ENCODE data around the gene LYPD8. TPM values are rescaled to one million over a fixed set of nuclear protein-coding genes. Genes with fewer than 3 reads are reported as not detected.
A peak's percentile ranks its signal among the peaks of the same experiment; 100 is the strongest.
"Not testable (repeated sequence)": the region's sequence is repeated elsewhere in the genome, so short reads cannot be mapped to it uniquely, and the experiment has no call there.

The LYPD8 gene
- not detected for polyA plus RNA-seq

GRCh38 chr1:248755517-248755916 lies at the start of gene LYPD8:
Gene LYPD8, minus strand, starts transcription at chr1:248755759. Its CDS starts 4,678 bp downstream, at chr1:248751081.
- Mint-ChIP-seq H3K27ac (no peak within 1 kb of the TSS), H3K27me3 (ENCODE audit: low read depth in 3 of 3) (peaks cover 0 to 5% (median 1%) of the 10 kb centered on the region in 3 donors), H3K4me3 (no peak within 1 kb of the TSS), H3K4me1 (peaks cover 3 to 10% of the 10 kb centered on the region in 2 donors), H3K9me3 (peaks cover 0 to under 1% (median 0%) of the 10 kb centered on the region in 6 donors), H3K36me3 (no peaks in the 10 kb centered on the region)
- DNase-seq = no peak

GRCh38 chr1:248804771-248805681 lies 49.5 kb upstream of the LYPD8 start:
- H3K4me3 Mint-ChIP-seq = peak overlapping the region in 1 of 5 donors; percentile 28

DNA sequence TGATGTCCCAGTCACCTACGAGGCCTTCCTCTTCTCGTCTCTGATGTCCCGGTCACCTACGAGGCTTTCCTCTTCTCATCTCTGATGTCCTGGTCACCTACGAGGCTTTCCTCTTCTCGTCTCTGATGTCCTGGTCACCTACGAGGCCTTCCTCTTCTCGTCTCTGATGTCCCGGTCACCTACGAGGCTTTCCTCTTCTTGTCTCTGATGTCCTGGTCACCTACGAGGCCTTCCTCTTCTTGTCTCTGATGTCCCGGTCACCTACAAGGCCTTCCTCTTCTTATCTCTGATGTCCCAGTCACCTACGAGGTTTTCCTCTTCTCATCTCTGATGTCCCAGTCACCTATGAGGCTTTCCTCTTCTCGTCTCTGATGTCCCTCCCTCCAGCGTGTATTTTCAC lies 47.9 kb upstream of the LYPD8 start:
- H3K36me3 Mint-ChIP-seq; H3K27ac Mint-ChIP-seq; H3K9me3 Mint-ChIP-seq; DNase-seq; H3K4me3 Mint-ChIP-seq; H3K27me3 Mint-ChIP-seq (ENCODE audit: low read depth in 3 of 3): not testable (repeated sequence)
- H3K4me1 Mint-ChIP-seq = peaks cover 10 to 14% of the 10 kb centered on the region in 2 donors

More at GRCh38 chr1:248804771-248805681, 49.5 kb upstream of the LYPD8 start:
- H3K27me3 Mint-ChIP-seq (ENCODE audit: low read depth in 3 of 3) = peaks cover 0 to 8% (median 4%) of the 10 kb centered on the region in 3 donors
- peak overlapping the region in 1 of 6 donors; percentile 35 for H3K27ac Mint-ChIP-seq
- H3K9me3 Mint-ChIP-seq = peaks cover 0 to 3% (median 0%) of the 10 kb centered on the region in 6 donors
- no peak for DNase-seq
- H3K36me3 Mint-ChIP-seq = no peaks in the 10 kb centered on the region
- peaks cover 10 to 14% of the 10 kb centered on the region in 2 donors for H3K4me1 Mint-ChIP-seq

DNA sequence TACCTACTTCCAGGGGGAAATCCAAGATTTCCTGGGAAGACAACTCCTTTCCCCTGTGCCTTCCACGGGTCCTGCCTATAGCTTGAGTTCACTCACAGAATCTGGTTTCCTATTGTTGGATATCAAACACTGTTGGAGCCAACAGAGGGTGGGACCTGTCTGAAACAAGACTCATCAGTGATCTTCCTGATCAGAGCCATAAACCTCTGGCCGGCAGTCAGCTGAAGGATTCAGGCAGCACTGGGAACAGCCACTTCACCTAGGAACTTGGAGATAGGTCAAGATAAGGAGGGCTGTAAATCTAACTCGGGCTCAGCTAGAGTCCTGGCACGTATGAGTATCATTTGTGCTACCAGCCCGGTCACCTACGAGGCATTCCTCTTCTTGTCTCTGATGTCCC lies 46.9 kb upstream of the LYPD8 start:
- no peak for DNase-seq
- peaks cover 0 to 5% (median 0%) of the 10 kb centered on the region in 6 donors for H3K9me3 Mint-ChIP-seq
- no peak overlapping the region for H3K4me3 Mint-ChIP-seq
- peaks cover 8 to 14% of the 10 kb centered on the region in 2 donors for H3K4me1 Mint-ChIP-seq
- no peak overlapping the region for H3K27ac Mint-ChIP-seq
- peaks cover 0 to 8% (median 6%) of the 10 kb centered on the region in 3 donors for H3K27me3 Mint-ChIP-seq (ENCODE audit: low read depth in 3 of 3)
- no peaks in the 10 kb centered on the region for H3K36me3 Mint-ChIP-seq

GRCh38 chr1:248800459-248800858 lies 44.9 kb upstream of the LYPD8 start:
- H3K27ac Mint-ChIP-seq = no peak overlapping the region
- H3K9me3 Mint-ChIP-seq = peaks cover 0 to 11% (median 1%) of the 10 kb centered on the region in 6 donors
- H3K36me3 Mint-ChIP-seq = no peaks in the 10 kb centered on the region
- peaks cover 8 to 11% of the 10 kb centered on the region in 2 donors for H3K4me1 Mint-ChIP-seq
- peaks cover 0 to 13% (median 6%) of the 10 kb centered on the region in 3 donors for H3K27me3 Mint-ChIP-seq (ENCODE audit: low read depth in 3 of 3)
- no peak for DNase-seq
- no peak overlapping the region for H3K4me3 Mint-ChIP-seq

DNA sequence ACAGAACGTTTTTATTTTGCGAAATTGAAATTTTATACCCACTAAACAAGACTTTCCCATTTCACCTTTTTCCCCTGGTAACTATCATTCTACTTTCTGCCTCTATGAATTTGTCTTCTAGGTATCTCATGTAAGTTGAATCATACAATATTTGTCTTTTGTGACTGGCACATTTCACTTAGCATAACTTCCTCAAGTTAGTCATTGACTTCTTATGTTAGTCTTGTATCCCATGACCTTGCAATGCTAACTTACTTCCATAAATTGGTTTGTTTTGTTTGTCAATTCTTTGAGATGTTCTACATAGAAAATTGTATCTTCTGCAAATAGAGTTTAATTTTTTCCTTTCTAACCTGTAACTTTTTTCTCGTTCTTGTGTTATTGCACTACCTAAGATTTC lies 43.2 kb upstream of the LYPD8 start:
- H3K4me3 Mint-ChIP-seq = no peak overlapping the region
- H3K27me3 Mint-ChIP-seq (ENCODE audit: low read depth in 3 of 3) = peaks cover 2 to 9% (median 5%) of the 10 kb centered on the region in 3 donors
- H3K36me3 Mint-ChIP-seq = peaks cover 3 to 4% (median 4%) of the 10 kb centered on the region in 3 donors
- H3K27ac Mint-ChIP-seq = no peak overlapping the region
- no peak for DNase-seq
- peaks cover 2 to 15% (median 5%) of the 10 kb centered on the region in 6 donors for H3K9me3 Mint-ChIP-seq
- no peaks in the 10 kb centered on the region for H3K4me1 Mint-ChIP-seq

DNA sequence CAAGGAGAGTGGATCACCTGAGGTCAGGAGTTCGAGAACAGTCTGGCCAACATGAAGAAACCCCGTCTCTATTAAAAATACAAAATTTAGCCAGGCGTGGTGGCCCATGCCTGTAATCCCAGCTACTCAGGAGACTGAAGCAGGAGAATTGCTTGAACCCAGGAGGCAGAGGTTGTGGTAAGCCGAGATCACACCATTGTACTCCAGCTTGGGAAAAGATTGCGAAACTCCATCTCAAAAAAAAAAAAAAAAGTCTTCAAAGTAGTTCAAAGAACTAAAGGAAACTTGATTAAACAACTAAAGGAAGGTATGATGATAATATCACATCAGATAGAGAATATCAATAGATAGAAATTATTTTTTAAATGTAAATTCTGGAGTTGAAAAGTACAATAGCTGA lies 39.1 kb upstream of the LYPD8 start:
- DNase-seq; H3K4me3 Mint-ChIP-seq; H3K27me3 Mint-ChIP-seq (ENCODE audit: low read depth in 3 of 3); H3K36me3 Mint-ChIP-seq; H3K27ac Mint-ChIP-seq; H3K4me1 Mint-ChIP-seq: not testable (repeated sequence)
- H3K9me3 Mint-ChIP-seq = peaks cover 2 to 17% (median 5%) of the 10 kb centered on the region in 6 donors

- H3K4me1 Mint-ChIP-seq = no peaks in the 10 kb centered on the region
- H3K27me3 Mint-ChIP-seq (ENCODE audit: low read depth in 3 of 3) = peaks cover 2 to 9% (median 6%) of the 10 kb centered on the region in 3 donors
- no peak for DNase-seq
- H3K4me3 Mint-ChIP-seq = no peak overlapping the region
- peaks cover 3 to 6% (median 4%) of the 10 kb centered on the region in 3 donors for H3K36me3 Mint-ChIP-seq
- no peak overlapping the region for H3K27ac Mint-ChIP-seq
- peaks cover 2 to 17% (median 5%) of the 10 kb centered on the region in 6 donors for H3K9me3 Mint-ChIP-seq
Observed at GRCh38 chr1:248793592-248793991, 38.0 kb upstream of the LYPD8 start.

DNA sequence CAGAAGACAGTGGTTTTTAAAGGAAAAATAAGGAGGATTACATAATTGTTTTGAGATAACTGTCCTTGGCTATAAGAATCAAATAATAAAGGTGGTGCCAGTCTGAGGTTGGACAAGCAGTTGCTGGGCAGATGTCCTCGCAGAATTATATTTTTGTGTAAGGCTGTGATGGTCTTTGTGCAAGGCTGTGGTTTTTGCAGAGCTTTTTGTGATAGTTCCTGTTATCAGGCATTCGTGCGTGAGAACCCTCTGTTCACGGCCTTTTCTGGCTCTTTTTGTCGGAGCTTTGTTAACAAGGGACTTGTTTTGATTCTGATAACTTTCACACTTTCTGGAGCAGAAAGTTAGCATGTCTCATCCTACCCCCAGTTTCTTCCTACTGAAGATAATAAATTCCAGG lies 36.8 kb upstream of the LYPD8 start:
- no peak for DNase-seq
- H3K9me3 Mint-ChIP-seq = peaks cover 2 to 17% (median 5%) of the 10 kb centered on the region in 6 donors
- H3K27me3 Mint-ChIP-seq (ENCODE audit: low read depth in 3 of 3) = peaks cover 0 to 11% (median 11%) of the 10 kb centered on the region in 3 donors
- H3K36me3 Mint-ChIP-seq = peaks cover 3 to 6% (median 4%) of the 10 kb centered on the region in 3 donors
- H3K4me3 Mint-ChIP-seq = no peak overlapping the region
- no peak overlapping the region for H3K27ac Mint-ChIP-seq
- H3K4me1 Mint-ChIP-seq = no peaks in the 10 kb centered on the region

DNA sequence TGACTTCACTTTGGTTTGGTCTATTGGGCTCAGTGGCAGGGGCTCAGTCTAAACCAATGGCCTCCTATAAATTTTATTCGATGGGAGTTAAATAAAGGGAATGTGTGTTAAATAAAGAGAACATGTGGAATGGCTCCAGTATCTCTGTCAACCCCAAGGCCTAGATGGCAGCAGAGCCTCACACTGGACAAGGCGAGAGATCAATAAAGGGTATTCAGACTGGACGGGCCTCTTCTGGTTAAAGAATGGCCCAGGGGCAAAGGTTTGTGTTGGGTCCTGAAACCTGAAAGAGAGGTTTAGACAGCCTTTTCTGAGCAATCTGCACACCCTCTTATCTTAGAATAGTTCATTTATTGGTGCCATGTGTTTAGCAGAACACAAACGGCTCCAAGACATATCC lies 35.5 kb upstream of the LYPD8 start:
- H3K4me1 Mint-ChIP-seq = no peaks in the 10 kb centered on the region
- H3K9me3 Mint-ChIP-seq = peaks cover 2 to 12% (median 4%) of the 10 kb centered on the region in 6 donors
- peaks cover 3 to 6% (median 4%) of the 10 kb centered on the region in 3 donors for H3K36me3 Mint-ChIP-seq
- H3K27me3 Mint-ChIP-seq (ENCODE audit: low read depth in 3 of 3) = peaks cover 0 to 11% (median 9%) of the 10 kb centered on the region in 3 donors
- H3K27ac Mint-ChIP-seq = no peak overlapping the region
- DNase-seq = no peak
- no peak overlapping the region for H3K4me3 Mint-ChIP-seq

GRCh38 chr1:248790456-248790855 lies 34.9 kb upstream of the LYPD8 start:
- Mint-ChIP-seq H3K4me1 (no peaks in the 10 kb centered on the region), H3K27me3 (ENCODE audit: low read depth in 3 of 3) (peaks cover 0 to 11% (median 6%) of the 10 kb centered on the region in 3 donors), H3K36me3 (peaks cover 3 to 6% (median 4%) of the 10 kb centered on the region in 3 donors), H3K9me3 (peaks cover 2 to 12% (median 4%) of the 10 kb centered on the region in 6 donors), H3K27ac (no peak overlapping the region), H3K4me3 (no peak overlapping the region)
- DNase-seq = no peak

- H3K4me1 Mint-ChIP-seq; H3K27me3 Mint-ChIP-seq (ENCODE audit: low read depth in 3 of 3); H3K36me3 Mint-ChIP-seq; H3K4me3 Mint-ChIP-seq; H3K9me3 Mint-ChIP-seq; H3K27ac Mint-ChIP-seq; DNase-seq: not testable (repeated sequence)
Observed at GRCh38 chr1:248789337-248789736, 33.8 kb upstream of the LYPD8 start.

- no peak for DNase-seq
- Mint-ChIP-seq H3K27ac (no peak overlapping the region), H3K9me3 (no peaks in the 10 kb centered on the region), H3K27me3 (ENCODE audit: low read depth in 3 of 3) (peaks cover 0 to 8% (median 7%) of the 10 kb centered on the region in 3 donors), H3K4me1 (no peaks in the 10 kb centered on the region), H3K4me3 (no peak overlapping the region), H3K36me3 (no peaks in the 10 kb centered on the region)
Observed at GRCh38 chr1:248788327-248788726, 32.8 kb upstream of the LYPD8 start.

GRCh38 chr1:248787430-248787829 lies 31.9 kb upstream of the LYPD8 start:
- Mint-ChIP-seq H3K36me3 (no peaks in the 10 kb centered on the region), H3K27ac (no peak overlapping the region), H3K4me3 (no peak overlapping the region), H3K4me1 (no peaks in the 10 kb centered on the region), H3K9me3 (no peaks in the 10 kb centered on the region), H3K27me3 (ENCODE audit: low read depth in 3 of 3) (peaks cover 0 to 8% (median 5%) of the 10 kb centered on the region in 3 donors)
- DNase-seq = no peak
